Muscle layer of colon (tissue), 2 donors: ENCODE measurements around the gene AKAP13.

Experiments used
- H3K27ac ChIP-seq: one replicate; pipeline ENCODE4 v1.7.0; 2013; ENCODE audit warnings: low read depth, mild to moderate bottlenecking, low read length, moderate library complexity
- H3K27me3 ChIP-seq, 2 donors: one replicate each; pipeline ENCODE4 v1.7.0; 2013; ENCODE audit warnings: low read length in 2 of 2, mild to moderate bottlenecking in 2 of 2; ENCODE audit not compliant: insufficient read depth in 2 of 2, control insufficient read depth in 1 of 2
- H3K36me3 ChIP-seq: one replicate; pipeline ENCODE4 v1.7.0; 2013; ENCODE audit warnings: mild to moderate bottlenecking, low read length; ENCODE audit not compliant: insufficient read depth
- H3K4me1 ChIP-seq: one replicate; pipeline ENCODE4 v1.7.0; 2013; ENCODE audit warnings: mild to moderate bottlenecking, low read length; ENCODE audit not compliant: insufficient read depth
- H3K4me3 ChIP-seq, 2 donors: one replicate each; pipeline ENCODE4 v1.7.0; 2013; ENCODE audit warnings: low read length in 2 of 2, low read depth in 1 of 2, mild to moderate bottlenecking in 1 of 2, moderate library complexity in 1 of 2
- H3K9ac ChIP-seq: one replicate; pipeline ENCODE4 v1.7.0; 2013; ENCODE audit warnings: low read length
- H3K9me3 ChIP-seq: one replicate; pipeline ENCODE4 v1.7.0; 2013; ENCODE audit warnings: mild to moderate bottlenecking, low read length
- donor health status: abdominal sarcoma.
- donor health status: Adenocarcinoma of cecum.

The AKAP13 gene

GRCh38 chr15:85554852-85555521 lies 174.6 kb downstream of the AKAP13 start:
- Histone ChIP-seq H3K4me3 (no peak overlapping the region), H3K9me3 (no peaks in the 10 kb centered on the region), H3K27me3 (no peaks in the 10 kb centered on the region), H3K9ac (no peak overlapping the region), H3K4me1 (peaks cover 5% of the 10 kb centered on the region), H3K27ac (no peak overlapping the region), H3K36me3 (no peaks in the 10 kb centered on the region)

DNA sequence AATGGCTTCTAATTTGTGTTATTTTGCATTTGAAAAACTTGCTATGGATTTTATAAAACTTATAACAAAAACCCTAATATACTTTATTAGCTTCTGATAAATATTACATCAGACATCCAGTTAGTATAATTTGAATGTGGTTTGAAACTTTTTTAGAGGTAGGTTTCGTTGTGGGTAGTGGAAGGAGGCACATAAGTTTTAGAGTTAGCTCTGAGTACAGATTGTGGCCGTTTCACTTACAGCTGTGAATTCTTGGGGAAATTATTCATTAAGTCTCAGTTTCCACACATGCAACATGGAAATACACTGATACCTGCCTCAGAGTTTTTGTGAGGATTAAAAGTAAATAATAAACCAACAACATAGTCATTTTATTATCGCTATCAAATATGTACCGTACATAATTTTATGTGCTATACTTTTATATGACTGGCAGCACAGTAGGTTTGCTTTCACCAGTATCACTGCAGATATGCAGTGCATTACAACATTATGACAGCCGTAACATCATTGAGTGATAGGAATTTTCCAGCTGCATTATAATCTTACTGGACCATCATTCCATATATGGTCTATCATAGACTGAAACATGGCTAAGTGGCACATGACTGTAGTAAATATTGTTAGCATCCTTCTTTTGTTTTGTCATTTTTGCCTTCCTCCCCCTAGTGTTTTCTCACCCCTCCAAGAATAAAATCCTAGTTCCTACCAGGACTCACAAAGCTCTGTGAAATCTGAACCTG lies 175.6 kb downstream of the AKAP13 start:
- Histone ChIP-seq H3K27me3 (no peaks in the 10 kb centered on the region), H3K4me1 (peaks cover 5% of the 10 kb centered on the region), H3K9me3 (no peaks in the 10 kb centered on the region), H3K36me3 (no peaks in the 10 kb centered on the region), H3K9ac (no peak overlapping the region), H3K27ac (no peak overlapping the region), H3K4me3 (no peak overlapping the region)

DNA sequence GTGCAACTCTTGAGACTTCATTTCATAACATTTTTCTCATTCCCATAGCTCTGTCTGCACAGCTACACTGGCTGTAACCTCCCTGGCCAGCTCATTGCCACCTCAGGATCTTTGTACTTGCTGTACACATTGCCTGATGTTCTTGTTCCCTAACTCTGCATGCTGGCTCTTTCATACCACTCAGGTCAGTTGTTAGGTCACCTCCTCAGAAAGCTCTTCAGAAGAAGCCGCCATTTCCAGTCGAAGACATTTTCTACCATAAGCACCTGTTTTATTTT lies 176.2 kb downstream of the AKAP13 start:
- Histone ChIP-seq H3K36me3 (no peaks in the 10 kb centered on the region), H3K4me1 (peaks cover 5% of the 10 kb centered on the region), H3K27ac (no peak overlapping the region), H3K4me3 (no peak overlapping the region), H3K9me3 (no peaks in the 10 kb centered on the region), H3K27me3 (no peaks in the 10 kb centered on the region), H3K9ac (no peak overlapping the region)

GRCh38 chr15:85557385-85557784 lies 177.0 kb downstream of the AKAP13 start:
- Histone ChIP-seq H3K36me3 (no peaks in the 10 kb centered on the region), H3K4me3 (no peak overlapping the region), H3K27ac (no peak overlapping the region), H3K27me3 (no peaks in the 10 kb centered on the region), H3K9ac (no peak overlapping the region), H3K9me3 (no peaks in the 10 kb centered on the region), H3K4me1 (peaks cover 5% of the 10 kb centered on the region)

GRCh38 chr15:85558848-85559247 lies 178.4 kb downstream of the AKAP13 start:
- Histone ChIP-seq H3K36me3 (no peaks in the 10 kb centered on the region), H3K9me3 (no peaks in the 10 kb centered on the region), H3K27me3 (no peaks in the 10 kb centered on the region), H3K9ac (no peak overlapping the region), H3K4me1 (peaks cover 5% of the 10 kb centered on the region), H3K27ac (no peak overlapping the region), H3K4me3 (no peak overlapping the region)

DNA sequence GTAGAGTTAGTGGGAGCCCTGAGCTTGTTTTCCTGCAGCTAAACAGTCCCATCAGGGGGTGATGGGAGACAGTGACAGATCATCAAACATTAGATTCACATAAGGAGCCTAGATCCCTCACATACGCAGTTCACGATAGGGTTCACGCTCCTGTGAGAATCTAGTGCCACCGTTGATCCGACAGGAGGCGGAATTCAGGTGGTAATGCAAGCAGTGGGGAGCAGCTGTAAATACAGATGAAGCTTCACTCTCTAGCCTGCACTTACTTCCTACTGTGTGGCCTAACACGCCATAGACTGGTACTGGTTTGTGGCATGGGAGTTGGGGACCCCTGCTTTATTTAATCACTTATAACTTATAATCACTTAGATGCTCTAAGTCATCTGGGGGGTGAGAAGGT lies 179.1 kb downstream of the AKAP13 start:
- Histone ChIP-seq H3K4me3 (no peak overlapping the region), H3K4me1 (peaks cover 5% of the 10 kb centered on the region), H3K27ac (no peak overlapping the region), H3K9me3 (no peaks in the 10 kb centered on the region), H3K36me3 (no peaks in the 10 kb centered on the region), H3K27me3 (no peaks in the 10 kb centered on the region), H3K9ac (no peak overlapping the region)

- Histone ChIP-seq H3K27me3 (no peaks in the 10 kb centered on the region), H3K9ac (no peak overlapping the region), H3K4me3 (no peak overlapping the region), H3K27ac (no peak overlapping the region), H3K4me1 (peaks cover 5% of the 10 kb centered on the region), H3K9me3 (no peaks in the 10 kb centered on the region), H3K36me3 (no peaks in the 10 kb centered on the region)
Measured at GRCh38 chr15:85562824-85563223, 182.4 kb downstream of the AKAP13 start.

- no peaks in the 10 kb centered on the region for H3K9me3 ChIP-seq
- H3K4me1 ChIP-seq = peaks cover 2% of the 10 kb centered on the region
- H3K9ac ChIP-seq = no peak overlapping the region
- H3K27ac ChIP-seq = no peak overlapping the region
- H3K4me3 ChIP-seq = no peak overlapping the region
- H3K36me3 ChIP-seq = no peaks in the 10 kb centered on the region
- no peaks in the 10 kb centered on the region for H3K27me3 ChIP-seq
Measured at GRCh38 chr15:85563328-85563727, 182.9 kb downstream of the AKAP13 start.

GRCh38 chr15:85563731-85564130 lies 183.3 kb downstream of the AKAP13 start:
- Histone ChIP-seq H3K27ac (no peak overlapping the region), H3K27me3 (no peaks in the 10 kb centered on the region), H3K4me3 (no peak overlapping the region), H3K9me3 (no peaks in the 10 kb centered on the region), H3K36me3 (no peaks in the 10 kb centered on the region), H3K9ac (no peak overlapping the region), H3K4me1 (no peaks in the 10 kb centered on the region)

DNA sequence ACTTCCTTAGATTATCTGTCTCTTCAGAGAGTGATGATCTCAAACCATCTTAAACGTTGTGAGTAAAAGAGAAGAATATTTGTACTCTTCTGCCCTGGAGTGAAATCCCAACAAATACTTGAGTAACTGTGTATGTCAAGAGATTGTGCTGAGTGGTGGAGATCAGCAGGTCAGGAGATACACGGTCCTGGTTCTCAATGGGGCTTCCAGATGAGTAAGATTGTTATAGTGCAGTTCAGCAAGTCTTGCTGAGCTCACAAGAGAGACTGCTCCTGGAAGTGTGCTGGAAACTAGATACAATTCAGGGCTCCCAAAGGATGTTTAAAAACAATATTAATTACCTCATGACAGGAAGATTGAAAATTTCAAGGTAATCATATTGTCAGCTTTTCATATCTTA lies 184.3 kb downstream of the AKAP13 start:
- H3K4me3 ChIP-seq = no peak overlapping the region
- no peak overlapping the region for H3K9ac ChIP-seq
- H3K36me3 ChIP-seq = no peaks in the 10 kb centered on the region
- H3K27ac ChIP-seq = no peak overlapping the region
- H3K9me3 ChIP-seq = no peaks in the 10 kb centered on the region
- H3K27me3 ChIP-seq = no peaks in the 10 kb centered on the region
- no peaks in the 10 kb centered on the region for H3K4me1 ChIP-seq

DNA sequence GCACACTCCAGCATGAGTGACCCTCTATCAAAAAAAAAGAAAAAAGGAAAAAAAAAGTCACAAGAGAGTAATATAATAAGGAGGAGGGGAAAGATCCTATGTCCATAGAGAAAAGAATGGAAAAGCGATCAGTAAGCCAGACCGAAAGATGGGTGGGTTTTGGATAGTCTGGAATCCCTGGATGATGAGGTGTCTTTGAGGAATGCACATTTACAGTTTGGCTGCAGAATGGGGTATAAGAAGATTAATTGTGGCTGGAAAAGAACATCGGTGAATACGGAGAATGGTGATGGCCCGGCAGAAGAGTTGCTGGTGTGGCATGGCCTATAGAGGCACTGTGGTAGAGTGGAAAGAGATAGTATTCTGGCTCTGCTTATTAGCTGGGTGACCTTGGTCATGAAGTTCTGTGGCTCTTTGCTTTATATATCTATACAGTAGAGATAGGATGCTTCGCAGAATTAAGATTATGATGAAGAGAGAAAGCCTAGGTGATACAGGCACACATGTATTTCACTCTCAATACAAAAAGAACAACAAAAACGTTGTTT lies 187.9 kb downstream of the AKAP13 start:
- Histone ChIP-seq H3K4me3 (no peak overlapping the region), H3K27ac (no peak overlapping the region), H3K36me3 (no peaks in the 10 kb centered on the region), H3K9ac (no peak overlapping the region), H3K27me3 (no peaks in the 10 kb centered on the region), H3K9me3 (no peaks in the 10 kb centered on the region), H3K4me1 (no peaks in the 10 kb centered on the region)

- H3K9me3 ChIP-seq = no peaks in the 10 kb centered on the region
- no peaks in the 10 kb centered on the region for H3K36me3 ChIP-seq
- no peak overlapping the region for H3K27ac ChIP-seq
- no peaks in the 10 kb centered on the region for H3K4me1 ChIP-seq
- no peak overlapping the region for H3K9ac ChIP-seq
- H3K27me3 ChIP-seq = no peaks in the 10 kb centered on the region
- H3K4me3 ChIP-seq = no peak overlapping the region
Measured at GRCh38 chr15:85570336-85570735, 189.9 kb downstream of the AKAP13 start.
